Spleen (tissue), 11 donors: Measurements from ENCODE around the gene CA10. TPM values are rescaled to one million over a fixed set of nuclear protein-coding genes. Genes with fewer than 3 reads are reported as not detected.

ENCODE experiments used
- DNase-seq: peaks from one replicate; pipeline ENCODE4 v3.0.0-alpha.2; 2020
- H3K27ac ChIP-seq, 8 donors: fragments of 200-600 bp; sonication (generic) in 7 of 8; 1 replicate in 4 of 8; 2 replicates in 4 of 8; pipeline versions ENCODE4 v1.5.0 to v1.8.0; 2016 to 2021; ENCODE audit warnings: inconsistent platforms in 4 of 8, mild to moderate bottlenecking in 4 of 8, moderate library complexity in 1 of 8
- H3K27me3 ChIP-seq, 7 donors: fragments of 200-600 bp; sonication (generic) in 6 of 7; replicated peaks in 1 of 7; 1 replicate in 4 of 7; 2 replicates in 3 of 7; pipeline versions ENCODE4 v1.5.0 to v1.8.0; 2016 to 2021; ENCODE audit warnings: inconsistent platforms in 3 of 7, mild to moderate bottlenecking in 1 of 7
- H3K36me3 ChIP-seq, 6 donors: fragments of 200-600 bp; sonication (generic) in 5 of 6; 1 replicate in 4 of 6; 2 replicates in 2 of 6; pipeline versions ENCODE4 v1.5.0 to v1.8.0; 2016 to 2021; ENCODE audit warnings: inconsistent platforms in 2 of 6
- H3K4me1 ChIP-seq, 6 donors: fragments of 200-600 bp; sonication (generic) in 5 of 6; 1 replicate in 3 of 6; 2 replicates in 3 of 6; pipeline versions ENCODE4 v1.5.0 to v1.8.0; 2016 to 2021; ENCODE audit warnings: inconsistent platforms in 3 of 6
- H3K4me3 ChIP-seq, 8 donors: fragments of 200-600 bp; sonication (generic) in 7 of 8; 1 replicate in 4 of 8; 2 replicates in 4 of 8; pipeline versions ENCODE4 v1.5.0 to v1.8.0; 2016 to 2021; ENCODE audit warnings: inconsistent platforms in 4 of 8, mild to moderate bottlenecking in 4 of 8, moderate library complexity in 2 of 8
- H3K9me3 ChIP-seq, 8 donors: fragments of 200-600 bp; sonication (generic) in 7 of 8; 1 replicate in 4 of 8; 2 replicates in 4 of 8; pipeline versions ENCODE4 v1.5.0 to v1.8.0; 2016 to 2021; ENCODE audit warnings: inconsistent platforms in 4 of 8
- POLR2A ChIP-seq, 3 donors: fragments of 450-650 bp; IDR thresholded peaks; one replicate each; pipeline ENCODE4 v1.5.1; 2017; ENCODE audit warnings: antibody characterized with exemption in 3 of 3, mild to moderate bottlenecking in 1 of 3
- POLR2AphosphoS5 ChIP-seq, 3 donors: sonication (generic); formaldehyde crosslinking; IDR thresholded peaks; one replicate each; pipeline ENCODE4 v1.5.1; 2017; ENCODE audit warnings: antibody characterized with exemption in 3 of 3
- WGBS, 5 donors: extraction: QIAGEN DNeasy Blood & Tissue Kit in 3 of 5; methylation state at CpG; one replicate each; pipeline versions ENCODE4 v1.1.5 to v1.1.7; 2013 to 2018; 5-methylcytosine and 5-hydroxymethylcytosine counted together
- intact Hi-C: fragments of 100-400 bp; cut with DNase I; formaldehyde crosslinking; loops from one replicate; pipeline ENCODE4 v1.15.0; 2023; ENCODE audit warnings: low total_unique reads
- polyA plus RNA-seq, 3 donors: library from polyadenylated mRNA; stranded (reverse); fragments of 200-250 nt; gene quantifications; one replicate each; pipeline ENCODE4 v1.2.1, GENCODE V29; 2013
- total RNA-seq, 7 donors: library from RNA; depleted of rRNA in 3 of 7; stranded (reverse); fragments of >200 nt in 3 of 7; fragmentation: NEBNext Ultra II Directional in 4 of 7; extraction: Animal tissue kit (Norgen Biotek cat#: 25700) in 4 of 7; gene quantifications; one replicate each; pipeline versions ENCODE4 v1.1.0 to v1.2.1, GENCODE V29; 2016 to 2021
- TF ChIP-seq, protein P1 (sequence below), 11 experiments: fragments of 200-600 bp in 7 of 11; fragments of 450-650 bp in 4 of 11; sonication (generic) in 4 of 11; IDR thresholded peaks in 8 of 11; conservative IDR thresholded peaks in 3 of 11; 1 replicate in 7 of 11; 2 replicates in 4 of 11; pipeline versions ENCODE4 v1.4.0 to v1.8.0; 2016 to 2021; ENCODE audit warnings: antibody characterized with exemption in 11 of 11, inconsistent platforms in 4 of 11, mild to moderate bottlenecking in 1 of 11
- donor health status: healthy with polysubstance abuse.
- donor health status: DM: no; HTN: no; CAD: no; lungs with moderate emphysema.
- donor health status: DM: no; HTN: no; CAD: no.
- donor health status: Bipolar disorder and iron deficiency.
- donor health status: healthy.
- donor health status: DM: no; HTN: no; CAD: no.
- donor health status: DM: yes; HTN: yes; CAD: no.

The CA10 gene
- total and polyA plus RNA-seq, 10 donors, result 0.19 to 0.22 TPM; not detected in 8

DNA sequence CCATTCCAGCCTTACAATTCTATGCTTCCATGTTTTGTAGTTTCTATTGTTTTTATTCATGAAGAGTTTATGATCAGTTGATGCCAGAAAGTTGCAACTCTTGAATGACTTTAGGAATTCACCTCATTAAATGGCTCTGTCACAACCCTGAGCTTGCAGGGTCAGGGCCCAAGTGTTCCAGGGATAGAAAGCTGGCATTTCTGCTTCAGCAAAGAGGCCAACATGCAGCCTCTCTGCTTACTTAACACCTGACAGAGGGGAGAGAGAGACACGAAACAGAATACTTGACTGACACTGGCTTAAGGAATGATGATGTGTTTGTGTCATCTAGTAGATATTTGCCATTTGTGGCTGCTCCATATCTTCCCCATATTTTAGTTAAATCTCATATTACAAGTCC is 328.1 kb downstream of the CA10 start:
- no peak overlapping the region for H3K27ac ChIP-seq
- H3K9me3 ChIP-seq, result no peaks in the 10 kb centered on the region
- TF ChIP-seq POLR2AphosphoS5 (IDR thresholded peaks at IDR 0.05) (no peak), POLR2A (IDR thresholded peaks at IDR 0.05) (no peak)
- TF ChIP-seq, protein P1, sequence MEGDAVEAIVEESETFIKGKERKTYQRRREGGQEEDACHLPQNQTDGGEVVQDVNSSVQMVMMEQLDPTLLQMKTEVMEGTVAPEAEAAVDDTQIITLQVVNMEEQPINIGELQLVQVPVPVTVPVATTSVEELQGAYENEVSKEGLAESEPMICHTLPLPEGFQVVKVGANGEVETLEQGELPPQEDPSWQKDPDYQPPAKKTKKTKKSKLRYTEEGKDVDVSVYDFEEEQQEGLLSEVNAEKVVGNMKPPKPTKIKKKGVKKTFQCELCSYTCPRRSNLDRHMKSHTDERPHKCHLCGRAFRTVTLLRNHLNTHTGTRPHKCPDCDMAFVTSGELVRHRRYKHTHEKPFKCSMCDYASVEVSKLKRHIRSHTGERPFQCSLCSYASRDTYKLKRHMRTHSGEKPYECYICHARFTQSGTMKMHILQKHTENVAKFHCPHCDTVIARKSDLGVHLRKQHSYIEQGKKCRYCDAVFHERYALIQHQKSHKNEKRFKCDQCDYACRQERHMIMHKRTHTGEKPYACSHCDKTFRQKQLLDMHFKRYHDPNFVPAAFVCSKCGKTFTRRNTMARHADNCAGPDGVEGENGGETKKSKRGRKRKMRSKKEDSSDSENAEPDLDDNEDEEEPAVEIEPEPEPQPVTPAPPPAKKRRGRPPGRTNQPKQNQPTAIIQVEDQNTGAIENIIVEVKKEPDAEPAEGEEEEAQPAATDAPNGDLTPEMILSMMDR (IDR thresholded peaks at IDR 0.05 in 8 of 11, conservative IDR thresholded peaks at IDR 0.05 in 3 of 11), result no peak
- DNase-seq, result no peak
- no peak overlapping the region for H3K4me3 ChIP-seq
- peaks cover 0 to 1% (median 0%) of the 10 kb centered on the region in 7 donors for H3K27me3 ChIP-seq
- no peaks in the 10 kb centered on the region for H3K36me3 ChIP-seq
- 46 to 67% (median 57%) methylated on average over 1 of the region's 1 CpG for WGBS, 5 donors
- H3K4me1 ChIP-seq, result no peaks in the 10 kb centered on the region
- intact Hi-C loops, result no loop called here

DNA sequence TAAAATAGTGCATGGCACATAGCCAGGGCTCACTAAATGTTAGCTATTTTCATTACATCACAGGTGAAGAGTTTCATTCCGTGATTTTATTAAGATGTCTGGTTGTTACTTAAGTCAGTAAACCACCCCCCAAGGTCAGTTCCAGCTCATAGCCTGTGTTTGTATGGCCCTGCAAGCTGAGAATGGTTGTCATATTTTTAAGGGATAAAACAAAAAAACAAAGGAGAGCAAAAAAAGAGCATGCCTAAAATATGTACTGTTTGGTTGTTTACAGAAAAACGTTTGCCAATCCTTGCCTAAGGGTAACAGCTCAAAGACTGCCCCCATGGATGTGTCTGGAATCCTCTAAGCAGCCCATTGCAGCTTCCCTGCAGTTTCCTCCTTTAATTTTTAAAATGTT is 329.6 kb downstream of the CA10 start:
- H3K36me3 ChIP-seq, result no peaks in the 10 kb centered on the region
- intact Hi-C loops, result no loop called here
- H3K4me3 ChIP-seq, result no peak overlapping the region
- no peaks in the 10 kb centered on the region for H3K27me3 ChIP-seq
- H3K27ac ChIP-seq, result no peak overlapping the region
- 31 to 51% (median 35%) methylated on average over 2 of the region's 2 CpGs for WGBS, 5 donors
- H3K9me3 ChIP-seq, result no peaks in the 10 kb centered on the region
- no peak for DNase-seq
- TF ChIP-seq, protein P1 (IDR thresholded peaks at IDR 0.05 in 8 of 11, conservative IDR thresholded peaks at IDR 0.05 in 3 of 11), result no peak
- TF ChIP-seq POLR2A (IDR thresholded peaks at IDR 0.05) (no peak), POLR2AphosphoS5 (IDR thresholded peaks at IDR 0.05) (no peak)
- no peaks in the 10 kb centered on the region for H3K4me1 ChIP-seq

DNA sequence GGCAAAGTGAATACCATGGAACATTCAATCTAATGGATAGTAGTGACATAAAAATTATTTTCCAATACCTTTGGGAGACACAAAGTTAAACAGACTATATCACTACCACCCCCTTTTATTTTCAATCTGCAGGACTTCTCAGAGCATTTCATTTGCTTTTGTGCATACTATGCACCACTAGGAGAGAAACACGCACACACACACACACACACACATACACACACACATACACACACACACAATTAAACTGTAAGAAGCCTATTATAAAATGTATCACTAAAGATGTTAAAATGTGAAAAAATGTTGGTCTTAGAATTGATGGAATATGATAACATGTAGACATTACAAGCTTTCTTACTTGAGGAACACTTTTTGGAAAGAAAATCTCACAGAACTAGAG is 331.4 kb downstream of the CA10 start:
- H3K27me3 ChIP-seq, result no peaks in the 10 kb centered on the region
- intact Hi-C loops, result no loop called here

DNA sequence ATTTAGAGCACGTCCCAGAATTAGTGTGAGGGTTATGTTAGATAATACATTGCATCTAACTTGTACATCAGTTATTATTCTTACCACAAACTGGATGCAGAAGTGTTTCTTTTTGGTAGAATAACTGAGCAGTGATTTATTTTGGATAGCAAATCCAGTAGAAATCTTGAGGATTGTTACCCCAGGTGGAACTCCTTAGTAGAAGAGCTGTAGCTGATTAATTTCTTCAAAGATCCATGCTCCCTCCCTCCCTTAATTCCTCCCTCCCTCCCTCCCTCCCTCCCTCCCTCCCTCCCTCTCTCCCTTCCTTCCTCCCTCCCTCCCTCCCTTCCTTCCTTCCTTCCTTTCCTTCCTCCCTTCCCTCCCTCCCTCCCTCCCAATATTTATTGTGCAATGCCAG is 337.7 kb downstream of the CA10 start:
- intact Hi-C loops, result no loop called here
- no peaks in the 10 kb centered on the region for H3K36me3 ChIP-seq

More for the DNA sequence above, 331.4 kb downstream of the CA10 start:
- TF ChIP-seq, protein P1 (IDR thresholded peaks at IDR 0.05 in 8 of 11, conservative IDR thresholded peaks at IDR 0.05 in 3 of 11), result no peak
- TF ChIP-seq POLR2A (IDR thresholded peaks at IDR 0.05) (no peak), POLR2AphosphoS5 (IDR thresholded peaks at IDR 0.05) (no peak)
- Histone ChIP-seq H3K27ac (no peak overlapping the region), H3K4me1 (no peaks in the 10 kb centered on the region), H3K9me3 (no peaks in the 10 kb centered on the region), H3K36me3 (no peaks in the 10 kb centered on the region), H3K4me3 (no peak overlapping the region)
- no peak for DNase-seq
- 71 to 89% (median 84%) methylated on average over 1 of the region's 1 CpG for WGBS, 5 donors

More for the DNA sequence above, 337.7 kb downstream of the CA10 start:
- Histone ChIP-seq H3K4me1 (no peaks in the 10 kb centered on the region), H3K27ac (no peak overlapping the region), H3K4me3 (no peak overlapping the region), H3K27me3 (no peaks in the 10 kb centered on the region), H3K9me3 (no peaks in the 10 kb centered on the region)
- 42 to 71% (median 55%) methylated on average over 1 of the region's 1 CpG for WGBS, 5 donors
- no peak for TF ChIP-seq POLR2A (IDR thresholded peaks at IDR 0.05)
- TF ChIP-seq POLR2AphosphoS5 (IDR thresholded peaks at IDR 0.05), result no peak
- TF ChIP-seq, protein P1 (IDR thresholded peaks at IDR 0.05 in 8 of 11, conservative IDR thresholded peaks at IDR 0.05 in 3 of 11), result no peak
- DNase-seq, result no peak
